KMS-11 (cell line): ENCODE results near the gene SEPHS1.

Experiments used
- H2AFZ ChIP-seq: fragments of 200-600 bp; sonication (generic); 2 replicates; pipeline ENCODE4 v1.6.1; 2016; ENCODE audit warnings: antibody characterized with exemption, mixed run types, low read depth
- H3K27ac ChIP-seq: fragments of 200-600 bp; sonication (generic); 2 replicates; pipeline ENCODE4 v1.6.1; 2016; ENCODE audit warnings: mild to moderate bottlenecking, mixed run types
- H3K27me3 ChIP-seq: fragments of 200-600 bp; sonication (generic); 2 replicates; pipeline ENCODE4 v1.6.1; 2017; ENCODE audit warnings: mild to moderate bottlenecking, low read depth, mixed run types, moderate library complexity; ENCODE audit not compliant: insufficient read depth
- H3K36me3 ChIP-seq: fragments of 200-600 bp; sonication (generic); 2 replicates; pipeline ENCODE4 v1.6.1; 2017; ENCODE audit warnings: mild to moderate bottlenecking, mixed run types; ENCODE audit not compliant: insufficient read depth
- H3K4me1 ChIP-seq: fragments of 200-600 bp; sonication (generic); 2 replicates; pipeline ENCODE4 v1.6.1; 2016; ENCODE audit warnings: mild to moderate bottlenecking, low read depth, mixed run types; ENCODE audit not compliant: poor library complexity, severe bottlenecking
- H3K4me2 ChIP-seq: fragments of 200-600 bp; sonication (generic); 2 replicates; pipeline ENCODE4 v1.7.0; 2016; ENCODE audit warnings: mild to moderate bottlenecking, mixed run types
- H3K4me3 ChIP-seq: fragments of 200-600 bp; sonication (generic); IDR thresholded peaks from 2 replicates; pipeline ENCODE4 v1.6.1; 2017; ENCODE audit warnings: low read depth, low read length, mixed read lengths; ENCODE audit not compliant: insufficient read depth
- H3K79me2 ChIP-seq: fragments of 200-600 bp; sonication (generic); 2 replicates; pipeline ENCODE4 v1.6.1; 2016; ENCODE audit warnings: low read depth, mixed run types; ENCODE audit not compliant: insufficient read depth
- H3K9ac ChIP-seq: fragments of 200-600 bp; sonication (generic); 2 replicates; pipeline ENCODE4 v1.6.1; 2016; ENCODE audit warnings: mild to moderate bottlenecking, mixed run types
- H4K20me1 ChIP-seq: fragments of 200-600 bp; sonication (generic); 2 replicates; pipeline ENCODE4 v1.6.1; 2016; ENCODE audit warnings: mild to moderate bottlenecking, mixed run types; ENCODE audit not compliant: insufficient read depth
- TF ChIP-seq, protein P1 (sequence below): fragments of 200-600 bp; sonication (generic); conservative IDR thresholded peaks from 2 replicates; pipeline ENCODE4 v1.6.1; 2017; ENCODE audit warnings: low read depth, mild to moderate bottlenecking, antibody characterized with exemption, low read length, moderate library complexity, mixed read lengths

The SEPHS1 gene, protein sequence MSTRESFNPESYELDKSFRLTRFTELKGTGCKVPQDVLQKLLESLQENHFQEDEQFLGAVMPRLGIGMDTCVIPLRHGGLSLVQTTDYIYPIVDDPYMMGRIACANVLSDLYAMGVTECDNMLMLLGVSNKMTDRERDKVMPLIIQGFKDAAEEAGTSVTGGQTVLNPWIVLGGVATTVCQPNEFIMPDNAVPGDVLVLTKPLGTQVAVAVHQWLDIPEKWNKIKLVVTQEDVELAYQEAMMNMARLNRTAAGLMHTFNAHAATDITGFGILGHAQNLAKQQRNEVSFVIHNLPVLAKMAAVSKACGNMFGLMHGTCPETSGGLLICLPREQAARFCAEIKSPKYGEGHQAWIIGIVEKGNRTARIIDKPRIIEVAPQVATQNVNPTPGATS

DNA sequence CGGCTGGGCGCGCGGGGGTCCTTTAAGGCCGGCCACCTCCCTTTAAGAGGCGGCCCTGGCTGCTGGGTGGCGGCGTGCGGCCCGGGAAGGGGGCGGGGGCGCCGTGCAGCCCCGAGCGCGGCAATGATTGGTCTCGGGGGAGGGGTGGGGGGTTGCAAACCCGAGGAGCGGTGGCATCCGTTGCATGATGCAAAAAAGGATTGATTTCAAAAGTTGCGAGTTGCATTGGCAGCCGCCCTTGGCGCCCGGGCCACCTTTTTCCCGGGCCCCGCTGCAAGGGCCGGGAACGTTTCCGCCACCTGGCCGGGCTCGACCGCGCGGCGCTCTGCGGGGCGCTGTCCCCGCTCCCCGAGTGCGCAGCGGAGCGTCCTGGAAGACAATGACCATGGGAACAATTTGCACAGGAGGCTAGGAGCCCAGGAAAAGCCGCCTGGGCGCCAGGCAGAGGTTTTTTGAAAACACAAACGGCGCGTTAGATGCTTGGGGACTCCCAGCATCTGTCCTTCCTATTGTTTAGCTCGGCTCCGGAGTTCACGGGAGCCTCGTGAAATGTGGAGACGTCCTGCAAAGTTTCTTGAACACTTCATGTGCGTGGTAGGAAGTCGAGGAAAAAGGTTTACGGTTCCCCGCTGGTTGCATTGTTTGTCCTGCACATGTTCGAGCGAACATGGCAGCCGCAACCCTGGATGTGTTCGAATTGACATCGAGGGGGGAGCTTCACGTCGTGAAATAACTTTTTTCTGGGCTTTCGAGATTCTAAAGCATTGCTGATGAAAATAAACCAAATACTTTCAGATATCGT lies at the start of gene SEPHS1:
Gene SEPHS1, minus strand, starts transcription at position 78 of the 802 bp plus-strand sequence. CDS start 3,343 bp downstream, outside the sequence.
- Histone ChIP-seq H4K20me1 (no peaks in the 10 kb centered on the region), H3K27me3 (no peaks in the 10 kb centered on the region), H3K27ac (peak within 1 kb of the TSS; percentile 100), H3K79me2 (peaks cover 38% of the 10 kb centered on the region), H3K36me3 (peaks cover 4% of the 10 kb centered on the region; the same call in 1 of the 2 replicates), H3K4me1 (peaks cover 42% of the 10 kb centered on the region), H3K9ac (peak within 1 kb of the TSS; percentile 98), H3K4me3 (peak within 1 kb of the TSS; percentile 39), H2AFZ (peak within 1 kb of the TSS; percentile 72), H3K4me2 (peak within 1 kb of the TSS; percentile 79)
- TF ChIP-seq, protein P1, sequence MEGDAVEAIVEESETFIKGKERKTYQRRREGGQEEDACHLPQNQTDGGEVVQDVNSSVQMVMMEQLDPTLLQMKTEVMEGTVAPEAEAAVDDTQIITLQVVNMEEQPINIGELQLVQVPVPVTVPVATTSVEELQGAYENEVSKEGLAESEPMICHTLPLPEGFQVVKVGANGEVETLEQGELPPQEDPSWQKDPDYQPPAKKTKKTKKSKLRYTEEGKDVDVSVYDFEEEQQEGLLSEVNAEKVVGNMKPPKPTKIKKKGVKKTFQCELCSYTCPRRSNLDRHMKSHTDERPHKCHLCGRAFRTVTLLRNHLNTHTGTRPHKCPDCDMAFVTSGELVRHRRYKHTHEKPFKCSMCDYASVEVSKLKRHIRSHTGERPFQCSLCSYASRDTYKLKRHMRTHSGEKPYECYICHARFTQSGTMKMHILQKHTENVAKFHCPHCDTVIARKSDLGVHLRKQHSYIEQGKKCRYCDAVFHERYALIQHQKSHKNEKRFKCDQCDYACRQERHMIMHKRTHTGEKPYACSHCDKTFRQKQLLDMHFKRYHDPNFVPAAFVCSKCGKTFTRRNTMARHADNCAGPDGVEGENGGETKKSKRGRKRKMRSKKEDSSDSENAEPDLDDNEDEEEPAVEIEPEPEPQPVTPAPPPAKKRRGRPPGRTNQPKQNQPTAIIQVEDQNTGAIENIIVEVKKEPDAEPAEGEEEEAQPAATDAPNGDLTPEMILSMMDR = no peak

DNA sequence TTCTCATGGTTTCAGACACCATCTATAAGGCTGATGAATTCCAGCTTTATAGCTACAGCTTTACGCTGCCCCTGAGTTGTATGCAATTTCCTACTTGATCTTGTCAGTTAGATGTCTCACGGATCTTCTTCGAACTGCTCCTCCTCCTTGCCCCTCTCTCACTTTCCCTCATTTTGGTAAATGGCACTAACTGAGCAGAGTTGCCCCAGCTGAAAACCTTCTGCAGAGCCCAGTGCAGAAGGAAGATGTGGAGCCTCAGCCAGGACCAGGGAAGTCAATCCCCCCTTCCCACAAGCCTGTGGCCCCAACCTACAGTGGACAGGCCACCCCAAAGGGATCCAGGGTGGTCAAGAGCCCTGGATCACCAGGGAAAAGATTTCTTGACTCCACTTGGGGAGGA lies 49.0 kb upstream of the SEPHS1 start:
- no peak overlapping the region for H3K4me3 ChIP-seq
- H2AFZ ChIP-seq = no peak overlapping the region
- no peak overlapping the region for H3K4me2 ChIP-seq
- H4K20me1 ChIP-seq = no peaks in the 10 kb centered on the region
- H3K4me1 ChIP-seq = no peaks in the 10 kb centered on the region
- no peaks in the 10 kb centered on the region for H3K27me3 ChIP-seq
- TF ChIP-seq, protein P1 = no peak
- no peak overlapping the region for H3K27ac ChIP-seq
- H3K36me3 ChIP-seq = no peaks in the 10 kb centered on the region
- H3K9ac ChIP-seq = no peak overlapping the region
- no peaks in the 10 kb centered on the region for H3K79me2 ChIP-seq

- Histone ChIP-seq H2AFZ (no peak overlapping the region), H3K36me3 (no peaks in the 10 kb centered on the region), H3K4me1 (no peaks in the 10 kb centered on the region), H3K9ac (no peak overlapping the region), H3K79me2 (no peaks in the 10 kb centered on the region), H3K4me3 (no peak overlapping the region), H3K27me3 (no peaks in the 10 kb centered on the region), H3K4me2 (no peak overlapping the region), H4K20me1 (no peaks in the 10 kb centered on the region), H3K27ac (no peak overlapping the region)
- TF ChIP-seq, protein P1 = no peak
Observed at GRCh38 chr10:13396369-13396768, 48.3 kb upstream of the SEPHS1 start.

DNA sequence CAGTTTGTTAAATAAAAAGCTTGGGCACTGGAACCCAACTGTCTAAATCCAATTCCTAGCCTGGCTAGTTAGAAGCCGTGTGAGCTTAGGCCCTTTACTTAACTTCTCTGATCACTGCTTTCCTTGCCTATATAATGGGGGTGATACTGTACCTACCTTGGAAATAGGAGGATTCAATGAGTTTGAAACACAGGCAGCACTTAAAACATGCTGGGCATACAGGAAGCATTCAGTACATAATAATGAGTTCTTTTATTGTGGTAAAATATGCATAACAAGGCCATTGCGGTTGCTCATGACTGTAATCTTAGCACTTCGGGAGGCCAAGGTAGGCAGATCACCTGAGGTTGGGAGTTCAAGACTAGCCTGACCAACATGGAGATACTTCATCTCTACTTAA lies 47.4 kb upstream of the SEPHS1 start:
- no peak overlapping the region for H3K9ac ChIP-seq
- TF ChIP-seq, protein P1 = no peak
- H3K4me2 ChIP-seq = no peak overlapping the region
- no peak overlapping the region for H3K27ac ChIP-seq
- no peak overlapping the region for H3K4me3 ChIP-seq
- H4K20me1 ChIP-seq = no peaks in the 10 kb centered on the region
- no peak overlapping the region for H2AFZ ChIP-seq
- no peaks in the 10 kb centered on the region for H3K4me1 ChIP-seq
- no peaks in the 10 kb centered on the region for H3K79me2 ChIP-seq
- no peaks in the 10 kb centered on the region for H3K36me3 ChIP-seq
- H3K27me3 ChIP-seq = no peaks in the 10 kb centered on the region
